Stromal cell of bone marrow (primary cell): ENCODE measurements around the gene EPOP.
A peak's percentile ranks its signal among the peaks of the same experiment; 100 is the strongest.

Experiments
- DNase-seq: peaks from one replicate; pipeline ENCODE4 v3.0.0-alpha.2; 2012; ENCODE audit warnings: low read depth

Gene EPOP

GRCh38 chr17:38705803-38706504 lies 31.2 kb upstream of the EPOP start:
- no peak for DNase-seq

GRCh38 chr17:38705523-38705802 lies 30.7 kb upstream of the EPOP start:
- DNase-seq = no peak

GRCh38 chr17:38704606-38705522 lies 30.1 kb upstream of the EPOP start, which contains the start of gene MLLT6:
MLLT6 (plus strand) TSS chr17:38705273; CDS start chr17:38705633, 360 bp downstream.
- peak; percentile 75 for DNase-seq

- no peak for DNase-seq
These were observed 29.2 kb upstream of the EPOP start for GRCh38 chr17:38703742-38704605.

- DNase-seq = no peak
These were observed 28.4 kb upstream of the EPOP start for GRCh38 chr17:38702916-38703741.

- DNase-seq = peak; percentile 79
These were observed 27.6 kb upstream of the EPOP start for GRCh38 chr17:38702166-38702915.

- no peak for DNase-seq
These were observed 26.9 kb upstream of the EPOP start for GRCh38 chr17:38701504-38702165.

GRCh38 chr17:38698760-38699159 lies 24.0 kb upstream of the EPOP start:
- no peak for DNase-seq

- no peak for DNase-seq
These were observed 22.5 kb upstream of the EPOP start for GRCh38 chr17:38697061-38697820.

- peak; percentile 72 for DNase-seq
These were observed 19.1 kb upstream of the EPOP start for GRCh38 chr17:38693700-38694329.

- no peak for DNase-seq
These were observed 16.4 kb upstream of the EPOP start for GRCh38 chr17:38691154-38691553.

- no peak for DNase-seq
These were observed 15.6 kb upstream of the EPOP start for GRCh38 chr17:38690386-38690785.

GRCh38 chr17:38687286-38687685 lies 12.5 kb upstream of the EPOP start:
- no peak for DNase-seq

- no peak for DNase-seq
These were observed 10.7 kb upstream of the EPOP start for GRCh38 chr17:38685491-38685890.

GRCh38 chr17:38681096-38681495 lies 6.3 kb upstream of the EPOP start:
- no peak for DNase-seq

- no peak for DNase-seq
These were observed 3.1 kb upstream of the EPOP start for GRCh38 chr17:38677819-38678218.

GRCh38 chr17:38676706-38677504 lies 2.1 kb upstream of the EPOP start:
- peak; percentile 71 for DNase-seq
